ENCODE data around the gene CREG2. TPM values are rescaled to one million over a fixed set of nuclear protein-coding genes. Genes with fewer than 3 reads are reported as not detected.

CREG2 gene
- total RNA-seq: 0.18 and 0.58 TPM in 2 replicates

DNA sequence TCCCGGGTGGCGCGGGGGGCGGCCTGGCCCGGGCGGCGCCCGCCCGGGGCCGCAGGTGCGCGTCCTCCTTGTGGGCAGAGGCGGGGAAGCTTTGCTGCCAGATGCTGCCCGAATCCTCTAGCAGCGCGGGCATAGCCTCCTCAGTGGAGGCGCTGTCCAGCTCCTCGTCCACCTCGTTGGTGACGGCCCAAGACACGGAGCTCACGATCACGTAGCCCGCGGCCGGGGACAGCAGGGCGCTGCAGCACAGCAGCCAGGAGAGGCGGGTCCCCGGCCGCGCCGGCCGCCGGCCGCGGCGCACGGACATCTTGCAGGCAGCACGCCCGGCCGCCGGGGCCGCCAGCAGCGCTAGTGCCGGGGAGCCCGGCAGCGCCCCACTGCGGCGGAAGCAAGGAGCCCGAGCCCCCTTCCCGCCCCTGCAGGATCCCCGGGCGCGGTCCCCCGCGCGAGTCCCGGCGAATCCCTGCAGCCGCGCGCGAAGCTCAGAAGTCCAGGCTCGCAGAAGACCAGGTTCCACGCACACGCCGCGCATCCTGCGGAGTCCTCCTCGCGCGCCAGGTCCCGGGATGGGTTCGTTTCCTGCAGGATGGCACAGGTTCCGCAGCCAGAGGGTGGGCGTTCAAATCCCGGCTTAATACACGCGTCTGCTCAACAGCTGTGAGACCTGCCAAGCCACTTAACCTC, at the start of gene CREG2:
Gene CREG2, minus strand, starts transcription at position 353 of the 684 bp plus-strand sequence. Its CDS starts 46 bp downstream, at position 307.

GRCh38 chr2:101308432-101309210, 78.7 kb downstream of the CREG2 start, which contains the start of gene RNF149:
Gene RNF149, minus strand, starts transcription at chr2:101308701. Its CDS starts 113 bp downstream, at chr2:101308588.

Other genes with a start within 250 kb of the CREG2 start
- gene TBC1D8, start 236.1 kb downstream of the CREG2 start, total RNA-seq: 7.5 and 11.3 TPM in 2 replicates
- 39.5 and 52.1 TPM in 2 replicates for gene CNOT11, start 134.6 kb downstream of the CREG2 start, total RNA-seq
- gene RNF149, start 78.8 kb downstream of the CREG2 start, total RNA-seq: 34.0 and 34.9 TPM in 2 replicates
- 1.8 and 3.7 TPM in 2 replicates for gene RFX8, start 87.6 kb upstream of the CREG2 start, total RNA-seq